ENCODE measurements around the gene AGAP1. TPM values are rescaled to one million over a fixed set of nuclear protein-coding genes. Genes with fewer than 3 reads are reported as not detected.

Gene AGAP1
- total RNA-seq, 4 donors from 2014 or later = 23.4 to 46.5 (median 29.3) TPM

DNA sequence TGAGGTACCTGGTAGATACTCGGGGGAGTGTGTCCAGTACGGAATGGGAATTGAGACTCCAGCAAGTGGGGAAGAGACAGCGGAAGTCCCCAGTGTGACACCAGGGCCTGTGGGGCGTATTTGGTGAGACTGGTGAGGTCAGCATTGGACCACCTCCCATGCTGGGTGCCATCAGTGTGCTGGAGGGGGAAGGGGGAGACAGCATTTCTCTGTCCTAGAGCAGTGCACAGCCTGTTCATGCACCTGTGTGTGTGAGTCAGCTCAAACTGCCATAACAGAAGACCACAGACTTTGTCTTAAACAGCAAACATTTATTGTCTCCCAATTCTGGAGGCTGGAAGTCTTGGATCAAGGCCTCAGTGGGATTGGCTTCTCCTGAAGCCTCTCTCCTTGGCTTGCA is 372.5 kb downstream of the AGAP1 start:
- intact Hi-C loops (cut with DNase I) = no loop called here
- Histone ChIP-seq H3K4me3 (replicated peaks in 1 of 3) (no peak overlapping the region), H3K9me3 (no peaks in the 10 kb centered on the region), H3K4me1 (peaks cover 7 to 9% of the 10 kb centered on the region in 2 donors), H3K27me3 (no peaks in the 10 kb centered on the region), H3K27ac (no peak overlapping the region), H3K36me3 (no peaks in the 10 kb centered on the region)
- no peak for TF ChIP-seq POLR2A (IDR thresholded peaks at IDR 0.05)
- TF ChIP-seq, protein P1, sequence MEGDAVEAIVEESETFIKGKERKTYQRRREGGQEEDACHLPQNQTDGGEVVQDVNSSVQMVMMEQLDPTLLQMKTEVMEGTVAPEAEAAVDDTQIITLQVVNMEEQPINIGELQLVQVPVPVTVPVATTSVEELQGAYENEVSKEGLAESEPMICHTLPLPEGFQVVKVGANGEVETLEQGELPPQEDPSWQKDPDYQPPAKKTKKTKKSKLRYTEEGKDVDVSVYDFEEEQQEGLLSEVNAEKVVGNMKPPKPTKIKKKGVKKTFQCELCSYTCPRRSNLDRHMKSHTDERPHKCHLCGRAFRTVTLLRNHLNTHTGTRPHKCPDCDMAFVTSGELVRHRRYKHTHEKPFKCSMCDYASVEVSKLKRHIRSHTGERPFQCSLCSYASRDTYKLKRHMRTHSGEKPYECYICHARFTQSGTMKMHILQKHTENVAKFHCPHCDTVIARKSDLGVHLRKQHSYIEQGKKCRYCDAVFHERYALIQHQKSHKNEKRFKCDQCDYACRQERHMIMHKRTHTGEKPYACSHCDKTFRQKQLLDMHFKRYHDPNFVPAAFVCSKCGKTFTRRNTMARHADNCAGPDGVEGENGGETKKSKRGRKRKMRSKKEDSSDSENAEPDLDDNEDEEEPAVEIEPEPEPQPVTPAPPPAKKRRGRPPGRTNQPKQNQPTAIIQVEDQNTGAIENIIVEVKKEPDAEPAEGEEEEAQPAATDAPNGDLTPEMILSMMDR (IDR thresholded peaks at IDR 0.05) = no peak
- DNase-seq = no peak
- WGBS, 2 donors = 97 to 100% methylated on average over 4 of the region's 4 CpGs

DNA sequence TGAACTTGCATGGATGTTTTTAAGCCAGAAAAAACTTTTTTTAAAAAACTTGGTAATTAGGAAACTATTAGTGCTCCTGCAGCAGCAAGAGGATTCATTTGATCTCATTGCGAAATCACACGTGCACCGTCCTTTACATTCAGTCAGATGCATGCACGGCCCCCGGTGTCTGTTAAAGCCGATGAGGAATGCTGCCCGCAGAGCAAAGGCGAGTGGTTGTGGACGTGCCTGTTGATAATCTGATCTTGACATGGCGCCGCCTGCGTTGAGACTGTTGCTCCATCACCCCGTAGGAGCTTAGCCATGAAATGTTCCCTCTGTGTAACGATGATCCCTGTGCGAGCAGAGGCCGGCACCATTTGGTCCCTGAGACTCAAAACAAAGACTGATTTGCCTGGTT is 374.4 kb downstream of the AGAP1 start:
- Histone ChIP-seq H3K4me3 (replicated peaks in 1 of 3) (no peak overlapping the region), H3K36me3 (no peaks in the 10 kb centered on the region), H3K27ac (no peak overlapping the region), H3K27me3 (no peaks in the 10 kb centered on the region), H3K9me3 (no peaks in the 10 kb centered on the region), H3K4me1 (peaks cover 7 to 9% of the 10 kb centered on the region in 2 donors)
- TF ChIP-seq, protein P1 (IDR thresholded peaks at IDR 0.05) = no peak
- TF ChIP-seq POLR2A (IDR thresholded peaks at IDR 0.05) = no peak
- intact Hi-C loops (cut with DNase I) = no loop called here
- peak in 1 of 2 donors; percentile 3 for DNase-seq
- 54% methylated on average over 16 of the region's 16 CpGs for WGBS, 2 donors

DNA sequence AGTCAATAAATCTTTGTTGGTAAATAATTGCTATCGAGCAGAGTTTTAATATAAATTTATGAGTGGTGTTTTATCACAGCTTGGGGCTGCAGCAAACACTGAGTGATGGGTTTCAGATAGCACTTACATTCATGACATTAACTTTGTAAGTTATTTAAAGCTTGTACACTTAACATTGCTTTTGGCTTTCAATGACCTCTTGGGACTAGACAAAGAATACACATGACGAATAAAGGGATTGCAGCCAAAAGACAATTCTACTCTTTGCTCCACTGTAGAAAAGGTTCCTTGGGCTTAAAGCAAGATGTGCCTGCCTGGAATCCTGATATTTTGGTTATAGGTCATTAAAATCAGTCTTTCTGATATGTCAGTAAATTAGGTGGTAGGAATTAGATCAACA is 374.8 kb downstream of the AGAP1 start:
- no peak for DNase-seq
- Histone ChIP-seq H3K4me3 (replicated peaks in 1 of 3) (no peak overlapping the region), H3K27ac (no peak overlapping the region), H3K36me3 (no peaks in the 10 kb centered on the region), H3K27me3 (no peaks in the 10 kb centered on the region), H3K9me3 (no peaks in the 10 kb centered on the region), H3K4me1 (peaks cover 7 to 9% of the 10 kb centered on the region in 2 donors)
- WGBS, 2 donors = 35 to 37% methylated on average over 2 of the region's 2 CpGs
- TF ChIP-seq POLR2A (IDR thresholded peaks at IDR 0.05) = no peak
- TF ChIP-seq, protein P1 (IDR thresholded peaks at IDR 0.05) = no peak
- intact Hi-C loops (cut with DNase I) = no loop called here

DNA sequence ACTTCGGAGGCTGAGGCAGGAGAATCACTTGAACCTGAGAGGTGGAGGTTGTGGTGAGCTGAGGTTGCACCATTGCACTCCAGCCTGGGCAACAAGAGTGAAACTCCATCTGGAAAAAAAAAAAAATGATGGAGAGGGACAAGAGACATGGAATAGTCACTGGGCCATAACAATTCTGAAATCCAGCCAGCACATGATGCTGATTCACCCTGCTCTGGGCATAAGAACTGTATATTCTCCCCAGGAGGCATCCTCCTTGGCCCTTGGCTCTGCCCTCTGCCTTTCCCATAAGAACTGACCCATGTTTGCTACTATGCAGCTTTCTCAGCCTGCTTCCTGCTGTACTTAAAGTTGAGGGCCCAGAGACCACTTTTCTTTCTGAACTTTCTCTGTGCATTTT is 376.7 kb downstream of the AGAP1 start:
- no peaks in the 10 kb centered on the region for H3K9me3 ChIP-seq
- 96 to 100% methylated on average over 1 of the region's 1 CpG for WGBS, 2 donors
- no peak for TF ChIP-seq POLR2A (IDR thresholded peaks at IDR 0.05)
- TF ChIP-seq, protein P1 (IDR thresholded peaks at IDR 0.05) = no peak
- intact Hi-C loops (cut with DNase I) = no loop called here
- H3K36me3 ChIP-seq = no peaks in the 10 kb centered on the region
- H3K4me3 ChIP-seq (replicated peaks in 1 of 3) = no peak overlapping the region
- H3K27me3 ChIP-seq = no peaks in the 10 kb centered on the region
- DNase-seq = no peak
- peaks cover 7 to 9% of the 10 kb centered on the region in 2 donors for H3K4me1 ChIP-seq
- no peak overlapping the region for H3K27ac ChIP-seq

DNA sequence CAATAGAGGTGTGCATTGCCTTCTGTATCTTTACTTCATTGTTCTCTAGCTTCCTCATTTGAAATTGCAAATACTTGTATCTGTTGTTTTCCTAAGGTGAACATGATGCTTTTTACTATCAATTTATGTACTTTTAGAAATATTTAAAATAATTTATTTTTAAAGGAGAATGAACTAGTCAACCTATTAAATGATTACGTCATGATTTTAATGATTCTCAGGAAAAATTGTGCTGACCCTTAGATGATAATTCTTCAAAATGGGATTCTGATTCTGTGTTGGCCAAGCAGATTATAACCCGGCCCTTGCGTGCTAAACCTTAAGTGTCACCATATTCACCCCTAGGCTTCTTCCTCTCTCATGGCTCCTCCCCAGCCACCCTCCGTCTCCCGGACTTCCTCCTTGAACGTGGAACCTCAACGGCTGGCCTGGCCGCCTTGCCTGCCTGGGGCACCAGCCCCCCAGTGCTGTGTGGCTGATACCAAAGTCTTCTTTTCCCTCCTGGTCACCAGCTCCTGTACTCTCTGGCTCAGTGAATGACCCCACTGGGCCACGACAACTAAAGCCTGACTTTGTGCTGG is 382.3 kb downstream of the AGAP1 start:
- 95 to 97% methylated on average over 9 of the region's 9 CpGs for WGBS, 2 donors
- Histone ChIP-seq H3K36me3 (no peaks in the 10 kb centered on the region), H3K4me1 (no peaks in the 10 kb centered on the region), H3K27me3 (no peaks in the 10 kb centered on the region), H3K27ac (no peak overlapping the region), H3K4me3 (replicated peaks in 1 of 3) (no peak overlapping the region), H3K9me3 (no peaks in the 10 kb centered on the region)
- intact Hi-C loops (cut with DNase I) = no loop called here
- TF ChIP-seq, protein P1 (IDR thresholded peaks at IDR 0.05) = no peak
- no peak for TF ChIP-seq POLR2A (IDR thresholded peaks at IDR 0.05)
- DNase-seq = no peak

Data from thyroid gland (tissue), 4 donors.